Mesendoderm (in vitro differentiated cells): ENCODE results near the gene C6orf47.

Experiments used
- DNase-seq: peaks from one replicate; pipeline ENCODE4 v3.0.0; 2013
- H2AK5ac ChIP-seq: 2 replicates; pipeline ENCODE4 v1.6.1; 2013; ENCODE audit warnings: low read length, inconsistent platforms
- H2BK120ac ChIP-seq: 2 replicates; pipeline ENCODE4 v1.6.1; 2013; ENCODE audit warnings: low read depth, mild to moderate bottlenecking, low read length, moderate library complexity, mixed read lengths
- H2BK15ac ChIP-seq: replicated peaks from 2 replicates; pipeline ENCODE4 v1.6.1; 2013; ENCODE audit warnings: low read depth, mild to moderate bottlenecking, moderate library complexity
- H2BK5ac ChIP-seq: 2 replicates; pipeline ENCODE4 v1.6.1; 2013; ENCODE audit warnings: low read length, inconsistent platforms
- H3K18ac ChIP-seq: 2 replicates; pipeline ENCODE4 v1.6.1; 2013; ENCODE audit warnings: mild to moderate bottlenecking, low read length, mixed read lengths
- H3K23ac ChIP-seq: one replicate; pipeline ENCODE4 v1.6.1; 2013; ENCODE audit warnings: low read length
- H3K27ac ChIP-seq: 2 replicates; pipeline ENCODE4 v1.5.1; 2013; ENCODE audit warnings: low read depth, mild to moderate bottlenecking, inconsistent platforms, low read length, moderate library complexity
- H3K27me3 ChIP-seq: 2 replicates; pipeline ENCODE4 v1.6.1; 2013; ENCODE audit warnings: low read length, control low read depth, mild to moderate bottlenecking, inconsistent platforms; ENCODE audit not compliant: insufficient read depth, poor library complexity
- H3K36me3 ChIP-seq: 2 replicates; pipeline ENCODE4 v1.6.1; 2013; ENCODE audit warnings: low read length, inconsistent platforms; ENCODE audit not compliant: control insufficient read depth, insufficient read depth
- H3K4ac ChIP-seq: one replicate; pipeline ENCODE4 v1.6.1; 2013; ENCODE audit warnings: low read depth, mild to moderate bottlenecking, low read length, moderate library complexity
- H3K4me1 ChIP-seq: 2 replicates; pipeline ENCODE4 v1.6.1; 2013; ENCODE audit warnings: low read depth, low read length, inconsistent platforms; ENCODE audit not compliant: control insufficient read depth
- H3K4me2 ChIP-seq: 2 replicates; pipeline ENCODE4 v1.6.1; 2013; ENCODE audit warnings: low read length
- H3K4me3 ChIP-seq: 2 replicates; pipeline ENCODE4 v1.5.1; 2013; ENCODE audit warnings: mild to moderate bottlenecking, low read length
- H3K56ac ChIP-seq: one replicate; pipeline ENCODE4 v1.6.1; 2013; ENCODE audit warnings: low read length
- H3K79me1 ChIP-seq: 2 replicates; pipeline ENCODE4 v1.6.1; 2013; ENCODE audit warnings: low read length, inconsistent platforms
- H3K79me2 ChIP-seq: 2 replicates; pipeline ENCODE4 v1.6.1; 2013; ENCODE audit warnings: mild to moderate bottlenecking, low read length; ENCODE audit not compliant: control insufficient read depth, insufficient read depth
- H3K9ac ChIP-seq: 2 replicates; pipeline ENCODE4 v1.6.1; 2013; ENCODE audit warnings: low read length, inconsistent platforms
- H4K5ac ChIP-seq: one replicate; pipeline ENCODE4 v1.6.1; 2013; ENCODE audit warnings: low read length
- H4K8ac ChIP-seq: one replicate; pipeline ENCODE4 v1.6.1; 2013; ENCODE audit warnings: low read depth, mild to moderate bottlenecking, control low read depth, low read length, moderate library complexity
- WGBS: extraction: QIAGEN DNeasy Blood & Tissue Kit; methylation state at CpG from one replicate; pipeline ENCODE4 v1.1.7; 2013; ENCODE audit warnings: low lambda C conversion rate, missing lambda C conversion rate; ENCODE audit not compliant: insufficient coverage; ENCODE audit errors: extremely low coverage; 5-methylcytosine and 5-hydroxymethylcytosine counted together

C6orf47 gene

GRCh38 chr6:31663961-31664789 lies 3.6 kb upstream of the C6orf47 start:
- peaks cover 11% of the 10 kb centered on the region for H3K4me1 ChIP-seq
- H3K56ac ChIP-seq = peak overlapping the region; percentile 98
- no CpG with 5 or more reads among the region's 17 CpGs for WGBS
- no peak overlapping the region for H3K23ac ChIP-seq
- peaks cover 35% of the 10 kb centered on the region for H3K79me1 ChIP-seq
- H2BK15ac ChIP-seq = no peak overlapping the region
- H4K8ac ChIP-seq = no peak overlapping the region
- H3K27ac ChIP-seq = peak overlapping the region; percentile 95
- H2BK120ac ChIP-seq = no peak overlapping the region
- H3K79me2 ChIP-seq = peaks cover 49% of the 10 kb centered on the region
- peak overlapping the region; percentile 63 for H3K4me2 ChIP-seq
- H3K4me3 ChIP-seq = peak overlapping the region; percentile 90
- peak overlapping the region; percentile 41 for H2BK5ac ChIP-seq
- H3K18ac ChIP-seq = peak overlapping the region; percentile 20
- DNase-seq = peak; percentile 73
- H3K27me3 ChIP-seq = no peaks in the 10 kb centered on the region
- peak overlapping the region; percentile 33 for H4K5ac ChIP-seq
- peak overlapping the region; percentile 99 for H3K9ac ChIP-seq
- peaks cover 9% of the 10 kb centered on the region for H3K36me3 ChIP-seq
- peak overlapping the region; percentile 76 for H2AK5ac ChIP-seq
- H3K4ac ChIP-seq = peak overlapping the region; percentile 61

- no peak for DNase-seq
Observed at GRCh38 chr6:31663126-31663960, 2.8 kb upstream of the C6orf47 start.

GRCh38 chr6:31662124-31662723 lies 1.6 kb upstream of the C6orf47 start:
- H3K9ac ChIP-seq = no peak overlapping the region
- WGBS = no CpG with 5 or more reads among the region's 12 CpGs
- no peaks in the 10 kb centered on the region for H3K36me3 ChIP-seq
- no peak overlapping the region for H3K18ac ChIP-seq
- no peak overlapping the region for H3K23ac ChIP-seq
- no peak overlapping the region for H4K5ac ChIP-seq
- no peak overlapping the region for H3K27ac ChIP-seq
- no peak for DNase-seq
- H3K79me2 ChIP-seq = peaks cover 40% of the 10 kb centered on the region
- H2AK5ac ChIP-seq = no peak overlapping the region
- no peak overlapping the region for H4K8ac ChIP-seq
- no peak overlapping the region for H3K4ac ChIP-seq
- H3K4me2 ChIP-seq = no peak overlapping the region
- no peak overlapping the region for H2BK5ac ChIP-seq
- H3K4me3 ChIP-seq = no peak overlapping the region
- H2BK15ac ChIP-seq = no peak overlapping the region
- H3K27me3 ChIP-seq = no peaks in the 10 kb centered on the region
- no peak overlapping the region for H2BK120ac ChIP-seq
- peaks cover 32% of the 10 kb centered on the region for H3K79me1 ChIP-seq
- peaks cover 11% of the 10 kb centered on the region for H3K4me1 ChIP-seq
- no peak overlapping the region for H3K56ac ChIP-seq

More at GRCh38 chr6:31663126-31663960, 2.8 kb upstream of the C6orf47 start:
- Histone ChIP-seq H3K56ac (peak overlapping the region; percentile 98), H3K23ac (no peak overlapping the region), H2BK15ac (no peak overlapping the region), H3K27ac (peak overlapping the region; percentile 95), H3K4ac (peak overlapping the region; percentile 61), H3K27me3 (no peaks in the 10 kb centered on the region), H4K8ac (no peak overlapping the region), H2BK120ac (no peak overlapping the region), H3K4me3 (no peak overlapping the region), H2AK5ac (no peak overlapping the region), H3K4me1 (peaks cover 11% of the 10 kb centered on the region), H3K79me1 (peaks cover 36% of the 10 kb centered on the region), H3K18ac (no peak overlapping the region), H2BK5ac (no peak overlapping the region), H3K4me2 (peak overlapping the region; percentile 63), H3K9ac (peak overlapping the region; percentile 99), H4K5ac (no peak overlapping the region), H3K36me3 (peaks cover 3% of the 10 kb centered on the region), H3K79me2 (peaks cover 47% of the 10 kb centered on the region)
- no CpG with 5 or more reads among the region's 9 CpGs for WGBS

- Histone ChIP-seq H3K23ac (no peak overlapping the region), H2BK5ac (no peak overlapping the region), H3K4me2 (no peak overlapping the region), H3K27me3 (no peaks in the 10 kb centered on the region), H3K27ac (peak overlapping the region; percentile 53), H2AK5ac (no peak overlapping the region), H3K79me2 (peaks cover 35% of the 10 kb centered on the region), H3K4me1 (peaks cover 8% of the 10 kb centered on the region), H3K18ac (no peak overlapping the region), H3K9ac (peak overlapping the region; percentile 77), H3K4ac (no peak overlapping the region), H3K4me3 (no peak overlapping the region), H4K8ac (no peak overlapping the region), H3K79me1 (peaks cover 29% of the 10 kb centered on the region), H4K5ac (no peak overlapping the region), H2BK15ac (no peak overlapping the region), H3K36me3 (no peaks in the 10 kb centered on the region), H2BK120ac (no peak overlapping the region), H3K56ac (peak overlapping the region; percentile 84)
- DNase-seq = no peak
- WGBS = no CpG with 5 or more reads among the region's 12 CpGs
Observed at GRCh38 chr6:31661262-31662123, 915 bp upstream of the C6orf47 start.
